GM12872 (cell line): ENCODE measurements around the gene SPC25.

Experiments
- CTCF ChIP-seq: IDR thresholded peaks from 3 replicates; pipeline ENCODE4 v1.5.1; 2011; ENCODE audit warnings: low read depth, mild to moderate bottlenecking, low read length, moderate library complexity; ENCODE audit not compliant: insufficient read depth

The SPC25 gene

GRCh38 chr2:168896783-168897182 lies 6.6 kb upstream of the SPC25 start:
- no peak for TF ChIP-seq CTCF

GRCh38 chr2:168895771-168896170 lies 5.5 kb upstream of the SPC25 start:
- TF ChIP-seq CTCF = no peak

- TF ChIP-seq CTCF = no peak
Measured at GRCh38 chr2:168894720-168895119, 4.5 kb upstream of the SPC25 start.

- no peak for TF ChIP-seq CTCF
Measured at GRCh38 chr2:168894101-168894500, 3.9 kb upstream of the SPC25 start.

- TF ChIP-seq CTCF = no peak
Measured at GRCh38 chr2:168892327-168892726, 2.1 kb upstream of the SPC25 start.

- no peak for TF ChIP-seq CTCF
Measured at GRCh38 chr2:168889635-168890005, 610 bp downstream of the SPC25 start.

GRCh38 chr2:168884975-168885374 lies 5.3 kb downstream of the SPC25 start:
- no peak for TF ChIP-seq CTCF

GRCh38 chr2:168874368-168875054 lies 15.7 kb downstream of the SPC25 start:
- TF ChIP-seq CTCF = no peak
